OCI-LY7 (cell line): ENCODE measurements around the gene E2F2.

Experiments used
- EZH2phosphoT487 ChIP-seq: fragments of 200-600 bp; sonication (generic); IDR thresholded peaks from 2 replicates; pipeline ENCODE4 v1.6.1; 2018; ENCODE audit warnings: low read depth, borderline replicate concordance, mild to moderate bottlenecking, mixed run types, antibody characterized with exemption, low read length, moderate library complexity, mixed read lengths
- TF ChIP-seq, protein P1 (sequence below): fragments of 200-600 bp; sonication (generic); conservative IDR thresholded peaks from 2 replicates; pipeline ENCODE4 v1.5.1; 2014; ENCODE audit warnings: mild to moderate bottlenecking, antibody characterized with exemption, low read length, moderate library complexity, mixed read lengths

- TF ChIP-seq, protein P1, sequence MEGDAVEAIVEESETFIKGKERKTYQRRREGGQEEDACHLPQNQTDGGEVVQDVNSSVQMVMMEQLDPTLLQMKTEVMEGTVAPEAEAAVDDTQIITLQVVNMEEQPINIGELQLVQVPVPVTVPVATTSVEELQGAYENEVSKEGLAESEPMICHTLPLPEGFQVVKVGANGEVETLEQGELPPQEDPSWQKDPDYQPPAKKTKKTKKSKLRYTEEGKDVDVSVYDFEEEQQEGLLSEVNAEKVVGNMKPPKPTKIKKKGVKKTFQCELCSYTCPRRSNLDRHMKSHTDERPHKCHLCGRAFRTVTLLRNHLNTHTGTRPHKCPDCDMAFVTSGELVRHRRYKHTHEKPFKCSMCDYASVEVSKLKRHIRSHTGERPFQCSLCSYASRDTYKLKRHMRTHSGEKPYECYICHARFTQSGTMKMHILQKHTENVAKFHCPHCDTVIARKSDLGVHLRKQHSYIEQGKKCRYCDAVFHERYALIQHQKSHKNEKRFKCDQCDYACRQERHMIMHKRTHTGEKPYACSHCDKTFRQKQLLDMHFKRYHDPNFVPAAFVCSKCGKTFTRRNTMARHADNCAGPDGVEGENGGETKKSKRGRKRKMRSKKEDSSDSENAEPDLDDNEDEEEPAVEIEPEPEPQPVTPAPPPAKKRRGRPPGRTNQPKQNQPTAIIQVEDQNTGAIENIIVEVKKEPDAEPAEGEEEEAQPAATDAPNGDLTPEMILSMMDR, result no peak
- TF ChIP-seq EZH2phosphoT487, result no peak
Observed at GRCh38 chr1:23553231-23554126, 22.4 kb upstream of the E2F2 start.
